Measurements from ENCODE around the gene ABCG8. TPM values are rescaled to one million over a fixed set of nuclear protein-coding genes. Genes with fewer than 3 reads are reported as not detected.

The ABCG8 gene
- total and polyA plus RNA-seq, 9 of the 15 experiments (the other 6 are each of a cell fraction or from before 2014, with no cell fraction given) = not detected

- in situ Hi-C loops (cut with MboI) (no loop called here), intact Hi-C loops (cut with micrococcal nuclease) (no loop called here)
- no peaks in the 10 kb centered on the region for H3K9me1 ChIP-seq (ENCODE audit: control insufficient read depth, insufficient read depth, low read length)
- H3K9ac ChIP-seq (ENCODE audit: insufficient read depth in 1 of 2, low read depth in 2 of 2, low read length in 2 of 2) = no peak overlapping the region
- H3K27ac ChIP-seq (ENCODE audit: extremely low read depth, low read depth, low read length) = no peak overlapping the region
- WGBS (ENCODE audit: insufficient coverage, low coverage, missing lambda C conversion rate) = 27% methylated on average over 9 of the region's 11 CpGs
- FAIRE-seq = no peak
- H4K20me1 ChIP-seq (replicated peaks; ENCODE audit: control insufficient read depth, insufficient read depth, low read length) = no peaks in the 10 kb centered on the region; the same call in 1 of the 2 replicates
- H3K4me3 ChIP-seq = no peak overlapping the region
- no peak overlapping the region for H3K4me2 ChIP-seq (ENCODE audit: insufficient read depth, low read length)
- H3K4me1 ChIP-seq (replicated peaks in 1 of 2; ENCODE audit: control insufficient read depth in 2 of 2, insufficient read depth in 2 of 2, low read length in 2 of 2) = no peaks in the 10 kb centered on the region
- H3K27me3 ChIP-seq (ENCODE audit: control insufficient read depth in 2 of 2, insufficient read depth in 2 of 2, low read length in 2 of 2) = peaks cover 13 to 33% of the 10 kb centered on the region in 2 experiments; a peak in 4 of 5 replicates
- CTCF ChIA-PET (ENCODE audit: low intra/inter-chr PET ratio) = no interaction called here
- no TSS peak for BruUV-seq (replicated peaks)
- no peak for ATAC-seq
- H3K9me3 ChIP-seq (replicated peaks; ENCODE audit: control insufficient read depth, insufficient read depth, low read depth, low read length) = no peaks in the 10 kb centered on the region
- POLR2A ChIA-PET = interaction anchor here (0.6 kb wide), 1 partner anchor 1191 kb away, joined by 3 read pairs; no protein-coding TSS in a partner anchor
- no peak for DNase-seq (ENCODE audit: extremely low read depth in 1 of 4, low spot score in 3 of 4)
- no peaks in the 10 kb centered on the region for H3K79me2 ChIP-seq (ENCODE audit: control insufficient read depth, insufficient read depth, low read length)
- no peak overlapping the region for H2AFZ ChIP-seq (ENCODE audit: low read depth, low read length)
- H3K36me3 ChIP-seq (ENCODE audit: control insufficient read depth, insufficient read depth, low read length) = no peaks in the 10 kb centered on the region
- TF ChIP-seq CEBPG (CRISPR knock-in tag; IDR thresholded peaks at IDR 0.05) (no peak), CEBPG (tag; conservative IDR thresholded peaks at IDR 0.05 in 1 of 2, IDR thresholded peaks at IDR 0.05 in 1 of 2) (no peak), XRCC3 (IDR thresholded peaks at IDR 0.05) (no peak)
These were observed 15.0 kb upstream of the ABCG8 start for GRCh38 chr2:43823751-43824150.

- POLR2A ChIA-PET = interaction anchor here (0.6 to 1.5 kb wide), 2 partner anchors 10 to 11 kb away, joined by 3 to 6 read pairs; no protein-coding TSS in a partner anchor
- TF ChIP-seq HNRNPK (IDR thresholded peaks at IDR 0.05; ENCODE audit: low read depth, low read length, poor library complexity, severe bottlenecking) (no peak), BMI1 (IDR thresholded peaks at IDR 0.05; ENCODE audit: low read length) (no peak), DACH1 (IDR thresholded peaks at IDR 0.05; ENCODE audit: partially characterized antibody) (no peak), ZNF140 (CRISPR knock-in tag; IDR thresholded peaks at IDR 0.05) (no peak)
- Histone ChIP-seq H4K20me1 (replicated peaks; ENCODE audit: control insufficient read depth, insufficient read depth, low read length) (no peaks in the 10 kb centered on the region; the same call in 1 of the 2 replicates), H3K4me3 (no peak overlapping the region), H3K9me3 (replicated peaks; ENCODE audit: control insufficient read depth, insufficient read depth, low read depth, low read length) (no peaks in the 10 kb centered on the region), H3K27me3 (ENCODE audit: control insufficient read depth in 2 of 2, insufficient read depth in 2 of 2, low read length in 2 of 2) (peaks cover 13 to 33% of the 10 kb centered on the region in 2 experiments; a peak in 4 of 5 replicates), H2AFZ (ENCODE audit: low read depth, low read length) (no peak overlapping the region), H3K36me3 (ENCODE audit: control insufficient read depth, insufficient read depth, low read length) (no peaks in the 10 kb centered on the region), H3K9ac (ENCODE audit: insufficient read depth in 1 of 2, low read depth in 2 of 2, low read length in 2 of 2) (no peak overlapping the region), H3K79me2 (ENCODE audit: control insufficient read depth, insufficient read depth, low read length) (no peaks in the 10 kb centered on the region), H3K27ac (ENCODE audit: extremely low read depth, low read depth, low read length) (no peak overlapping the region), H3K4me1 (replicated peaks in 1 of 2; ENCODE audit: control insufficient read depth in 2 of 2, insufficient read depth in 2 of 2, low read length in 2 of 2) (no peaks in the 10 kb centered on the region), H3K4me2 (ENCODE audit: insufficient read depth, low read length) (no peak overlapping the region), H3K9me1 (ENCODE audit: control insufficient read depth, insufficient read depth, low read length) (no peaks in the 10 kb centered on the region)
- BruUV-seq (replicated peaks) = no TSS peak
- FAIRE-seq (no peak), ATAC-seq (no peak), DNase-seq (ENCODE audit: extremely low read depth in 1 of 4, low spot score in 3 of 4) (no peak)
- CTCF ChIA-PET (ENCODE audit: low intra/inter-chr PET ratio) = no interaction called here
- 11% methylated on average over 2 of the region's 2 CpGs for WGBS (ENCODE audit: insufficient coverage, low coverage, missing lambda C conversion rate)
- in situ Hi-C loops (cut with MboI) (no loop called here), intact Hi-C loops (cut with micrococcal nuclease) (no loop called here)
These were observed 14.3 kb upstream of the ABCG8 start for GRCh38 chr2:43824512-43824911.

Data from K562 (cell line).